ENCODE measurements around the gene CD59. TPM values are rescaled to one million over a fixed set of nuclear protein-coding genes. Genes with fewer than 3 reads are reported as not detected.

Gene CD59
- polyA plus RNA-seq, 1 donor from 2014 or later: 248 TPM

DNA sequence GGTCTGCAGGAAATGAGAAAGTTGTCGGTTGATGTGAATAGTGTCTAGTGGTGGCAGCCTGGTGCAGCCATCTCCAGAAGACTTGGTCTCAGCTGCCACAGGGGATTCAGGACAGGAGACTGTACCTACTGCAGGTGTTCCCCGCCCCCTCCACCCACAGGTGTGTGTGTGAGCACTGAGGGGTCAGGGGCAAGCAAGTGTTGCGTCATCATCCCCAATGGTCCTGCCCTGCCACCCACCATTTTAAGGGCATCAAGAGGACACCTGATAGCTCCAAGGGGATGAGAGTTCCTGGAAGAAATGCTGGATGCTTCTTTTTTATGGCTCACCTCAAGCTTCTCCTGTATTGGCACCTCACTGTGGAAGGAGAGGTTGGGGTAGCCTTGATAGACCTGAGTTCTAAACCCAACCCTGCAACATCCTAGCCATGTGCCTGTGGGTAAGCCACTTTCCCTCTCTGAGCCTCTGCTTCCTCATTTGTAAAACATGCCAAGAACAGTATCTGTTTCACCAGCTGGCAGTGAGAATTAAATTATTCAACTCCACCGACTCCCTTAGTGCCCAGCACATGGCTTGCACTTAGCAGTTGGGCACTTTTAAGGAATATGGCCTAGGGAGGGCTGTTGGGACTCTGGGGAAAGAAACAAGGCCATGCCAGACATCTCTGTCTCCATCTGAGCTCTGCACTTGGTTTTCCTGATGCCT lies 41.7 kb downstream of the CD59 start:
- Histone ChIP-seq H3K4me2 (ENCODE audit: low read length) (no peak overlapping the region), H2AFZ (ENCODE audit: low read depth, low read length) (no peak overlapping the region), H3K27me3 (ENCODE audit: insufficient read depth, low read depth, low read length) (no peaks in the 10 kb centered on the region), H4K20me1 (ENCODE audit: insufficient read depth) (no peaks in the 10 kb centered on the region), H3F3A (ENCODE audit: insufficient read depth, low read length, poor library complexity, severe bottlenecking) (no peaks in the 10 kb centered on the region), H3K9ac (ENCODE audit: low read length) (no peak overlapping the region), H3K36me3 (ENCODE audit: insufficient read depth, low read length) (no peaks in the 10 kb centered on the region), H3K4me3 (ENCODE audit: low read length) (no peak overlapping the region), H3K27ac (ENCODE audit: low read length) (no peak overlapping the region), H3K9me3 (ENCODE audit: low read length) (no peaks in the 10 kb centered on the region), H3K9me2 (ENCODE audit: insufficient read depth, low read length) (no peaks in the 10 kb centered on the region), H3K79me2 (replicated peaks; ENCODE audit: insufficient read depth, low read length) (no peaks in the 10 kb centered on the region)
- no peak for TF ChIP-seq TAF1 (IDR thresholded peaks at IDR 0.05; ENCODE audit: low read depth)
- TF ChIP-seq, protein P1, sequence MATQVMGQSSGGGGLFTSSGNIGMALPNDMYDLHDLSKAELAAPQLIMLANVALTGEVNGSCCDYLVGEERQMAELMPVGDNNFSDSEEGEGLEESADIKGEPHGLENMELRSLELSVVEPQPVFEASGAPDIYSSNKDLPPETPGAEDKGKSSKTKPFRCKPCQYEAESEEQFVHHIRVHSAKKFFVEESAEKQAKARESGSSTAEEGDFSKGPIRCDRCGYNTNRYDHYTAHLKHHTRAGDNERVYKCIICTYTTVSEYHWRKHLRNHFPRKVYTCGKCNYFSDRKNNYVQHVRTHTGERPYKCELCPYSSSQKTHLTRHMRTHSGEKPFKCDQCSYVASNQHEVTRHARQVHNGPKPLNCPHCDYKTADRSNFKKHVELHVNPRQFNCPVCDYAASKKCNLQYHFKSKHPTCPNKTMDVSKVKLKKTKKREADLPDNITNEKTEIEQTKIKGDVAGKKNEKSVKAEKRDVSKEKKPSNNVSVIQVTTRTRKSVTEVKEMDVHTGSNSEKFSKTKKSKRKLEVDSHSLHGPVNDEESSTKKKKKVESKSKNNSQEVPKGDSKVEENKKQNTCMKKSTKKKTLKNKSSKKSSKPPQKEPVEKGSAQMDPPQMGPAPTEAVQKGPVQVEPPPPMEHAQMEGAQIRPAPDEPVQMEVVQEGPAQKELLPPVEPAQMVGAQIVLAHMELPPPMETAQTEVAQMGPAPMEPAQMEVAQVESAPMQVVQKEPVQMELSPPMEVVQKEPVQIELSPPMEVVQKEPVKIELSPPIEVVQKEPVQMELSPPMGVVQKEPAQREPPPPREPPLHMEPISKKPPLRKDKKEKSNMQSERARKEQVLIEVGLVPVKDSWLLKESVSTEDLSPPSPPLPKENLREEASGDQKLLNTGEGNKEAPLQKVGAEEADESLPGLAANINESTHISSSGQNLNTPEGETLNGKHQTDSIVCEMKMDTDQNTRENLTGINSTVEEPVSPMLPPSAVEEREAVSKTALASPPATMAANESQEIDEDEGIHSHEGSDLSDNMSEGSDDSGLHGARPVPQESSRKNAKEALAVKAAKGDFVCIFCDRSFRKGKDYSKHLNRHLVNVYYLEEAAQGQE (IDR thresholded peaks at IDR 0.05; ENCODE audit: borderline replicate concordance): no peak

DNA sequence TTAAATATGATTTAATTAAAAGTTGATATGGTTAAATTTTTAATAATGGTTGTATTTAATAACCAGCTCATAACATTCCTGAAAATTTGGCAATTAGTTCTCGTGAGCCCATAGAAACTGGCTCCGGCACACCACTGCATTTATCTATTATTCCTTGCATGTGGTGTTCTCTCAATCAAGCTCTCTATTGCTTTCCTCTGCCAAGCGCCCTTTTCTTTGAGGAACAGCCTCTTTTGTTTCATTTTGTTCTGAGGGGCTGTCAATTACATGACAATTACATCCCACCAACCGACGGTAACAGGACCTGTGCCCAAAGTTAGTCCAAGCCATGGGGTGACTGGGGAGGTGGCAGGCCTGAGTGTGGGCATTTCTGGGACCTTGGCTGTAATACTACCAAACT lies 43.7 kb downstream of the CD59 start:
- H3K4me2 ChIP-seq (ENCODE audit: low read length): no peak overlapping the region
- no peak overlapping the region for H2AFZ ChIP-seq (ENCODE audit: low read depth, low read length)
- H3K4me3 ChIP-seq (ENCODE audit: low read length): no peak overlapping the region

More for the DNA sequence above, 43.7 kb downstream of the CD59 start:
- H3K27ac ChIP-seq (ENCODE audit: low read length): no peak overlapping the region
- H3K9ac ChIP-seq (ENCODE audit: low read length): no peak overlapping the region
- H3K79me2 ChIP-seq (replicated peaks; ENCODE audit: insufficient read depth, low read length): no peaks in the 10 kb centered on the region
- no peaks in the 10 kb centered on the region for H3K9me2 ChIP-seq (ENCODE audit: insufficient read depth, low read length)
- no peaks in the 10 kb centered on the region for H4K20me1 ChIP-seq (ENCODE audit: insufficient read depth)
- TF ChIP-seq EP300 (conservative IDR thresholded peaks at IDR 0.05; ENCODE audit: poor library complexity, severe bottlenecking) (no peak), RAD21 (conservative IDR thresholded peaks at IDR 0.05) (no peak), EZH2 (IDR thresholded peaks at IDR 0.05; ENCODE audit: borderline replicate concordance, insufficient read depth, low read length, poor library complexity, severe bottlenecking) (no peak), POLR2AphosphoS5 (IDR thresholded peaks at IDR 0.05) (no peak), TAF1 (IDR thresholded peaks at IDR 0.05; ENCODE audit: low read depth) (no peak), SMC3 (conservative IDR thresholded peaks at IDR 0.05; ENCODE audit: poor library complexity) (no peak), MXI1 (conservative IDR thresholded peaks at IDR 0.05; ENCODE audit: poor library complexity, severe bottlenecking) (no peak)
- TF ChIP-seq, protein P1 (IDR thresholded peaks at IDR 0.05; ENCODE audit: borderline replicate concordance): no peak
- TF ChIP-seq, protein P2, sequence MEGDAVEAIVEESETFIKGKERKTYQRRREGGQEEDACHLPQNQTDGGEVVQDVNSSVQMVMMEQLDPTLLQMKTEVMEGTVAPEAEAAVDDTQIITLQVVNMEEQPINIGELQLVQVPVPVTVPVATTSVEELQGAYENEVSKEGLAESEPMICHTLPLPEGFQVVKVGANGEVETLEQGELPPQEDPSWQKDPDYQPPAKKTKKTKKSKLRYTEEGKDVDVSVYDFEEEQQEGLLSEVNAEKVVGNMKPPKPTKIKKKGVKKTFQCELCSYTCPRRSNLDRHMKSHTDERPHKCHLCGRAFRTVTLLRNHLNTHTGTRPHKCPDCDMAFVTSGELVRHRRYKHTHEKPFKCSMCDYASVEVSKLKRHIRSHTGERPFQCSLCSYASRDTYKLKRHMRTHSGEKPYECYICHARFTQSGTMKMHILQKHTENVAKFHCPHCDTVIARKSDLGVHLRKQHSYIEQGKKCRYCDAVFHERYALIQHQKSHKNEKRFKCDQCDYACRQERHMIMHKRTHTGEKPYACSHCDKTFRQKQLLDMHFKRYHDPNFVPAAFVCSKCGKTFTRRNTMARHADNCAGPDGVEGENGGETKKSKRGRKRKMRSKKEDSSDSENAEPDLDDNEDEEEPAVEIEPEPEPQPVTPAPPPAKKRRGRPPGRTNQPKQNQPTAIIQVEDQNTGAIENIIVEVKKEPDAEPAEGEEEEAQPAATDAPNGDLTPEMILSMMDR (IDR thresholded peaks at IDR 0.05; ENCODE audit: poor library complexity, severe bottlenecking): no peak
- H3K27me3 ChIP-seq (ENCODE audit: insufficient read depth, low read depth, low read length): no peaks in the 10 kb centered on the region
- no peaks in the 10 kb centered on the region for H3K36me3 ChIP-seq (ENCODE audit: insufficient read depth, low read length)
- H3F3A ChIP-seq (ENCODE audit: insufficient read depth, low read length, poor library complexity, severe bottlenecking): no peaks in the 10 kb centered on the region
- H3K9me3 ChIP-seq (ENCODE audit: low read length): no peaks in the 10 kb centered on the region
